HUES48 (cell line): ENCODE measurements around the gene PLIN5.

Experiments
- H3K27ac ChIP-seq: one replicate; pipeline ENCODE4 v1.7.0; 2013; ENCODE audit warnings: low read depth, low read length, inconsistent platforms
- H3K27me3 ChIP-seq: 2 replicates; pipeline ENCODE4 v1.6.1; 2013; ENCODE audit warnings: mild to moderate bottlenecking, low read length; ENCODE audit not compliant: control insufficient read depth, insufficient read depth
- H3K36me3 ChIP-seq: 2 replicates; pipeline ENCODE4 v1.6.1; 2013; ENCODE audit warnings: low read length; ENCODE audit not compliant: control insufficient read depth, insufficient read depth
- H3K4me1 ChIP-seq: 2 replicates; pipeline ENCODE4 v1.6.1; 2013; ENCODE audit warnings: mild to moderate bottlenecking, low read length; ENCODE audit not compliant: control insufficient read depth, insufficient read depth
- H3K4me3 ChIP-seq: 2 replicates; pipeline ENCODE4 v1.5.1; 2013; ENCODE audit warnings: mild to moderate bottlenecking, low read depth, low read length
- H3K9ac ChIP-seq: 2 replicates; pipeline ENCODE4 v1.6.1; 2013; ENCODE audit warnings: mild to moderate bottlenecking, low read depth, low read length, moderate library complexity
- H3K9me3 ChIP-seq: 2 replicates; pipeline ENCODE4 v1.6.1; 2013; ENCODE audit warnings: low read length; ENCODE audit not compliant: control insufficient read depth, insufficient read depth

The PLIN5 gene

GRCh38 chr19:4534836-4535658, at the start of gene PLIN5:
TSS of gene PLIN5 (minus strand) at chr19:4535224. CDS start at chr19:4534074, 1,150 bp downstream.
- no peak within 1 kb of the TSS; the same call in 1 of the 2 replicates for H3K9ac ChIP-seq
- no peaks in the 10 kb centered on the region for H3K36me3 ChIP-seq
- H3K27ac ChIP-seq: no peak within 1 kb of the TSS
- peak within 1 kb of the TSS; percentile 56 for H3K4me3 ChIP-seq
- H3K9me3 ChIP-seq: no peaks in the 10 kb centered on the region
- H3K27me3 ChIP-seq: peaks cover 19% of the 10 kb centered on the region
- 0 out of 2 replicates have a peak, but pooled peaks cover 4% of the 10 kb centered on the region for H3K4me1 ChIP-seq

DNA sequence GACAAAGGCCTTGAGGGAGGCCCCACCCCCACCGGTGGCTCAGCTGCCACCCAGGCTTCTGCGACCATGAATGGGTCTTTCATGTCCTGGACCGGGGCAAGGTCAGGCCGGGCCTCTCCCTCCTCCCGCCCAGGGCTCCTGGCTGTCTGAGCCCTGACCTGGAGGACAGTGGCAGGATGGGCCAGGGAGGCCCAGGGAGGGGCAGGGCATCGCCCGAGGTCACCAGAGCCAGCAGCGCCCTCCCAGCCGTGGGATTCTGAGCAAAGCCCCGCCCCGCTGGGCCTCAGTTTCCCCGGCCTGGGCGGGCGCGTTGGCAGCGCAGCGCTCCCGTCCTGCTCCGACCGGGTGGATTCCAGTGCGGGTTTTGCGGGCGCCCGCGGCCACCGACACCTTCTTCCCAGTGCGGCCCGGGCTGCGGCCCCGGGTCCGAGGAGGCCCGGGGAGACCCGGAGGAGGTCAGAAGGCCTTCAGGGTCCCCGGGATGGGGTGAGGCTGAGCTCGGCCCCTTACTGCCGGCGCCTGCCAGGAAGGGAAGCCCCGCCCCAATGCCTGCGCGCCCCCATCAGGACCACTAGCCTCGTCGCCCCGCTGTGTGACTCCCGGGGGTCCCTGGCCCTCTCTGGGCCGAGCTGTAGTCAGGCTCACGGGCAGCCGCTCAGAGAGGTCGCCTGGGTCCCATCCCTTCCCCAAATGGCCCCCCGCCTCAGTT, 49.1 kb upstream of the PLIN5 start:
- H3K9me3 ChIP-seq: no peaks in the 10 kb centered on the region
- no peaks in the 10 kb centered on the region for H3K36me3 ChIP-seq
- peak overlapping the region; percentile 20 for H3K27ac ChIP-seq
- H3K9ac ChIP-seq: no peak overlapping the region
- peak overlapping the region; percentile 64 for H3K4me3 ChIP-seq
- H3K4me1 ChIP-seq: no peaks in the 10 kb centered on the region; the same call in 1 of the 2 replicates
- H3K27me3 ChIP-seq: peaks cover 20% of the 10 kb centered on the region

DNA sequence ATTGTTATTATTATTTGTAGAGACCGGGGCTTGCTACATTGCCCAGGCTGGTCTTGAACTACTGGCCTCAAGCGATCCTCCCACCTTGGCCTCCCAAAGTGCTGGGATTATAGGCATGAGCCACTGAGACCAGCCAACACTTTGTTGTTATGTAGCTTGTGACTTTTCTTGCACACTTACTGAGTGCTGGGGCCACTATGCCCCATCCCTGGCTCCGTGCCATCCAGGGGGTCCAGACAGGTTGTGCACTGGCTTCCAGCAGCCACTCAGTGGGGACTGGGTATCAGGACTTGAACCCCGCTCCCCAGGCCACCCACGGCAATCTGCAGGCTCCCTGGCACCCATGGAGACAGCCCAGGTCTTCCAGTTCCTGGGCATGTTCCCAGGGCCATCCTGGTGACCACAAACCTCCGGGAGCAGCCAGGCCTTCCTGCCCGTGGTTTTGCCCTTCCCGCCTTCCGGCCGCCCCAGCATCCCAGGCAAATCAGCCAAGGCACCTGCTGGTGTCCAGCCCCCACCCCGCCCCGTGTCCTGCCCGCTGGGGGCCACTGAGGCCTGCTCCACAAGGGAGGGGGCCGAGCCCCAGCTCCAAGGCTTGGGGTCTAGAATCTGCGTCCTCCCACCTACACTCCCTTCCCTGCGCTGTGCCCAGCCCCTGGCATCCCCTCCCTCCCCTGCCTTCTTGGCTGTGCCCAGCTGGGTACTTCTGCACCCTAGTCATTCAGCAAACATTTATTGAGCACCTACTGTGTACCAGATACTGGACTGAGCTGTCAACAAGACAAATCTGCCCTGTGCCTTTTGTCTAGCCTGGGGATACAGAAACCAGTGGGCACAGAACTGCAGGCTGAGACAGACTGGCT, 48.2 kb upstream of the PLIN5 start:
- Histone ChIP-seq H3K27me3 (peaks cover 20% of the 10 kb centered on the region), H3K9me3 (no peaks in the 10 kb centered on the region), H3K4me1 (no peaks in the 10 kb centered on the region; the same call in 1 of the 2 replicates), H3K36me3 (no peaks in the 10 kb centered on the region), H3K9ac (no peak overlapping the region), H3K4me3 (no peak overlapping the region), H3K27ac (no peak overlapping the region)

GRCh38 chr19:4581666-4582553, 46.9 kb upstream of the PLIN5 start:
- Histone ChIP-seq H3K27me3 (peaks cover 20% of the 10 kb centered on the region), H3K27ac (no peak overlapping the region), H3K4me1 (no peaks in the 10 kb centered on the region; the same call in 1 of the 2 replicates), H3K4me3 (peak overlapping the region; percentile 68; the same call in 1 of the 2 replicates), H3K9ac (no peak overlapping the region), H3K9me3 (no peaks in the 10 kb centered on the region), H3K36me3 (no peaks in the 10 kb centered on the region)

GRCh38 chr19:4580961-4581665, 46.1 kb upstream of the PLIN5 start:
- no peak overlapping the region for H3K9ac ChIP-seq
- H3K36me3 ChIP-seq: no peaks in the 10 kb centered on the region
- no peak overlapping the region for H3K27ac ChIP-seq
- H3K9me3 ChIP-seq: no peaks in the 10 kb centered on the region
- peaks cover 18% of the 10 kb centered on the region for H3K27me3 ChIP-seq
- H3K4me3 ChIP-seq: peak overlapping the region; percentile 68
- no peaks in the 10 kb centered on the region; the same call in 1 of the 2 replicates for H3K4me1 ChIP-seq

DNA sequence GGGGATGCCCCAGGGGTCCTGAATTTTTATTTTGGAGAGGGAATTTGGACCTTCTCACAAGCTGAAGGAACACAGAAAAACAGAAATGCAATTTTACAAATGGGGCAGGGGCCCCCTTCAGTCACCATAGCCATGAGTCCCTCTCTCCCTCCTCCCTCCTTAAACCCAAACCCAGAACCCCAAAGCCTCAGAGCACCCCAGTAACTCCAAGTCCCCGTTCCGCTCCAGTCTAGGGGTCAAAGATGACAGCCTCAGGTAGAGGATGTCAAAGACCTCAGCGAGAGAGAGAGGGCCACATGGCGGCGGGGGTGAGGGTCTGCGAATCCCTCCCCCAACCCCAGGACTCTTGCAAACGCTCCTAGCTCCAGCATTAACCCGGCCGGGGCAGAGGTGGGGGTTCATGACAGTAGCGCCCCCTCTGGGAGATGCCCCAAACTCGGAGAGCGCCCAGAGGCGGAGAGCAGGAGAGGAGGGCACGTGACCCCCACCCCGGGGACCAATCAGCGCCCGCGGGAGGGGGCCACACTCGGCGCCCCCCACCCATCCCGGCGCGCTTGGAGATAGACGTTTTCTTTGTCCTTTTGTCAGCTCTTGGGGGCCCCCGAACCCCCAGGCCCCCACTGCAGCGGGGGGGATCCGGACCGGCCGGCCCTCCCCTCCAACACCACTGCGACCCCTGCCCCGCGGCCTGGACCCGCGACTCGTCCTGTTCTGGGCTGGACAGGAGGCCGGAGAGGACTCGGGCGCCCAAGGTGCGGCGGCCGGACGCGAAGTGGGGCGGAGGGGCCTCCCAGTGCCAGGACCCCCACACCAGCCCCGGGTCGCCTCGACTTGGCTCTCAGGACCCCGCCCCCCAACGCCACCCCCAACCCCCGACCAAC, 45.2 kb upstream of the PLIN5 start:
- Histone ChIP-seq H3K27ac (no peak overlapping the region), H3K9ac (no peak overlapping the region), H3K36me3 (no peaks in the 10 kb centered on the region), H3K27me3 (peaks cover 9% of the 10 kb centered on the region), H3K4me1 (peaks cover 5% of the 10 kb centered on the region), H3K9me3 (no peaks in the 10 kb centered on the region), H3K4me3 (peak overlapping the region; percentile 68)

DNA sequence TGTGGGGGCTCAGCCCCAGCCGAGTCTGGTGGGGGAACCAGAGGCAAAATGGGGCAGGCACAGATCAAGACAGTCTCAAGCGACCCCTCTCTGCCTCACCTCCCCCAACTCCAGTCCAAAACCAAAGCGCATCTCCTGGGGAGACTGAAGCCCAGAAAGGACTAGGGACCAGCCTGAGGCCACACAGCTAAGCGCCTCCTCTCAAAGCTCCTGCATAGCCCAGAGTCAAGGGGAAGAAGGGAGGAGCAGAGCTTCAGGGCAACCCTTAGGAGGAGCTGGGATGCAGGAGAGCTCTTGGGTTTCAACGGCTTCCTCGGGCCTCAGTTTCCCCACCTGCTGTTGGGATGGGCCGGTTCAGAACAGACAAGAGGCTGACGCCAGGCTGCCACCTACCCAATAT, 44.4 kb upstream of the PLIN5 start:
- peaks cover 12% of the 10 kb centered on the region for H3K4me1 ChIP-seq
- H3K27me3 ChIP-seq: 0 out of 2 replicates have a peak, but pooled peaks cover 6% of the 10 kb centered on the region
- no peaks in the 10 kb centered on the region for H3K9me3 ChIP-seq
- no peaks in the 10 kb centered on the region for H3K36me3 ChIP-seq
- H3K27ac ChIP-seq: no peak overlapping the region
- H3K9ac ChIP-seq: no peak overlapping the region
- no peak overlapping the region for H3K4me3 ChIP-seq

DNA sequence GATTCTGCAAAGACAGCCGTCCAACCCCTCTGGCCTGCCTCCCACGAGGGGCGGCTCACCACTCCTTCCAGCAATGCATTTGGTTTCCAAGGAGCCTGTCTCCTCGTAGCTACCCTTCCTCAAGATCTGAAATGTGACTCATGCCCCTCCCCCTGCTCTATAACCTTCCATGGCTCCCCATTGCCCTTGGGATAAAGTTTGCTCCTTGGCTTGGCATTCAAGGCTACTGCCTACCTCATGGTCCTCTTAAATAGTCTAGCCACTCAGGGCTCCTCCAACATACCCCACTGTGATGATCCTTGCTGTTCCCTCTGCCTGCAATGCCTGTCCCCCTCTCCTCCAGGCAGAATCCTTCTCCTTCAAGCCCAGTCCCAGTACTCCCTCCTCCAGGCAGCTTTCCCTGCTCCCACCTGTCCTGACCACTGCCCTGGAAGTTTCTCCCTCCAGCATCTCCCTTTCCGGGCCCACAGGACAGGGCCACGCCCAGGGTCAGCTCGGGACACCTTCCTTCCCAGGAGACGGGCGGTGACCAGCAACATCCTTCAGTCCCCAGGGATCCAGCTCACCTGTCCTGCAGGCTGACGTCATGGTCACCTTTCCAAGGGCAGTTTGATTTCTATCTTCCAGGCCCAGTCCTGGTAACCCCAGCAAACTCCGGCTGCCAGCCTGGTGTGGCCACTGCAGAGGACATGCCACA, 43.7 kb upstream of the PLIN5 start:
- peaks cover 13% of the 10 kb centered on the region for H3K4me1 ChIP-seq
- H3K4me3 ChIP-seq: no peak overlapping the region
- 0 out of 2 replicates have a peak, but pooled peaks cover 6% of the 10 kb centered on the region for H3K27me3 ChIP-seq
- no peaks in the 10 kb centered on the region for H3K9me3 ChIP-seq
- no peak overlapping the region for H3K27ac ChIP-seq
- no peak overlapping the region for H3K9ac ChIP-seq
- no peaks in the 10 kb centered on the region for H3K36me3 ChIP-seq
